ENCODE data around the gene AP3M1.
A peak's percentile ranks its signal among the peaks of the same experiment; 100 is the strongest.

AP3M1 gene

GRCh38 chr10:74079028-74079935, 71.3 kb downstream of the AP3M1 start:
- ChIA-PET POLR2A (no interaction called here), CTCF (interaction anchor here (0.6 to 4.0 kb wide), 7 partner anchors 16 to 1426 kb away, joined by 3 to 79 read pairs (median 3); no protein-coding TSS in a partner anchor)
- Histone ChIP-seq H3K4me3 (ENCODE audit: low read depth, low read length) (no peak overlapping the region), H3K4me1 (ENCODE audit: control insufficient read depth, insufficient read depth, low read length) (peaks cover 10% of the 10 kb centered on the region), H3K36me3 (ENCODE audit: control insufficient read depth in 2 of 2, insufficient read depth in 1 of 2, low read length in 2 of 2) (peaks cover 3 to 35% of the 10 kb centered on the region in 2 experiments), H3K9me3 (ENCODE audit: control insufficient read depth, insufficient read depth, low read depth, low read length) (no peaks in the 10 kb centered on the region), H3K27ac (ENCODE audit: extremely low read depth, low read depth, low read length) (no peak overlapping the region)
- TF ChIP-seq PRDM6 (tag by site-specific recombination; IDR thresholded peaks at IDR 0.05), result peak; percentile 12; the same call in 1 of the 2 replicates
- no peak for TF ChIP-seq ZBTB26 (tag by site-specific recombination; optimal IDR thresholded peaks at IDR 0.05)
- no peak for TF ChIP-seq BCL11A (tag by site-specific recombination; IDR thresholded peaks at IDR 0.05; ENCODE audit: low read depth)

GRCh38 chr10:74078037-74078436, 72.6 kb downstream of the AP3M1 start:
- no peaks in the 10 kb centered on the region for H3K9me3 ChIP-seq (ENCODE audit: control insufficient read depth, insufficient read depth, low read depth, low read length)
- ChIA-PET CTCF (interaction anchor here (0.6 to 4.0 kb wide), 2 partner anchors 29 to 192 kb away, joined by 3 to 79 read pairs; no protein-coding TSS in a partner anchor), POLR2A (no interaction called here)
- H3K4me3 ChIP-seq (ENCODE audit: low read depth, low read length), result no peak overlapping the region
- peaks cover 10% of the 10 kb centered on the region for H3K4me1 ChIP-seq (ENCODE audit: control insufficient read depth, insufficient read depth, low read length)
- peaks cover 7 to 43% of the 10 kb centered on the region in 2 experiments for H3K36me3 ChIP-seq (ENCODE audit: control insufficient read depth in 2 of 2, insufficient read depth in 1 of 2, low read length in 2 of 2)
- TF ChIP-seq ZNF175 (tag by site-specific recombination; IDR thresholded peaks at IDR 0.05) (no peak), ZNF138 (tag by site-specific recombination; IDR thresholded peaks at IDR 0.05; ENCODE audit: borderline replicate concordance) (no peak), OSR2 (tag by site-specific recombination; IDR thresholded peaks at IDR 0.05) (no peak), PRDM6 (tag by site-specific recombination; IDR thresholded peaks at IDR 0.05) (no peak), KLF7 (tag by site-specific recombination; IDR thresholded peaks at IDR 0.05; ENCODE audit: borderline replicate concordance) (no peak), ZNF473 (tag by site-specific recombination; IDR thresholded peaks at IDR 0.05) (no peak), ZNF621 (tag by site-specific recombination; IDR thresholded peaks at IDR 0.05) (no peak), FEZF1 (tag by site-specific recombination; IDR thresholded peaks at IDR 0.05) (no peak), CTCF (tag by site-specific recombination; IDR thresholded peaks at IDR 0.05) (no peak), ZNF639 (tag by site-specific recombination; IDR thresholded peaks at IDR 0.05) (no peak), SETDB1 (IDR thresholded peaks at IDR 0.05; ENCODE audit: insufficient read length, low read length) (no peak), ZNF792 (tag by site-specific recombination; IDR thresholded peaks at IDR 0.05) (no peak), ZNF548 (tag by site-specific recombination; IDR thresholded peaks at IDR 0.05) (no peak), KLF17 (tag by site-specific recombination; IDR thresholded peaks at IDR 0.05) (no peak)
- no peak overlapping the region for H3K27ac ChIP-seq (ENCODE audit: extremely low read depth, low read depth, low read length)
